Activated CD4-positive, alpha-beta T cell treated with anti-CD3 and anti-CD28 coated beads for 4 hours (primary cell): ENCODE measurements around the gene NUAK1.
"Not testable (repeated sequence)": the region's sequence is repeated elsewhere in the genome, so short reads cannot be mapped to it uniquely, and the experiment has no call there.

Source experiments
- DNase-seq, 2 donors: peaks; one replicate each; pipeline ENCODE4 v3.0.0-alpha.2; 2020

NUAK1 gene

GRCh38 chr12:106146987-106147386, 8.2 kb upstream of the NUAK1 start:
- DNase-seq = no peak

- no peak for DNase-seq
These were observed 7.0 kb upstream of the NUAK1 start for GRCh38 chr12:106145539-106146447.

GRCh38 chr12:106144847-106145246, 6.1 kb upstream of the NUAK1 start:
- DNase-seq = no peak

- no peak for DNase-seq
These were observed 4.0 kb upstream of the NUAK1 start for GRCh38 chr12:106142591-106143261.

GRCh38 chr12:106141920-106142319, 3.2 kb upstream of the NUAK1 start:
- not testable (repeated sequence) for DNase-seq

- DNase-seq = no peak
These were observed 2.7 kb upstream of the NUAK1 start for GRCh38 chr12:106141452-106141851.

- no peak for DNase-seq
These were observed 2.2 kb upstream of the NUAK1 start for GRCh38 chr12:106141003-106141402.

GRCh38 chr12:106140223-106140986, 1.7 kb upstream of the NUAK1 start:
- DNase-seq = no peak

GRCh38 chr12:106139422-106140171, 843 bp upstream of the NUAK1 start:
- DNase-seq = peak in 1 of 2 donors; percentile 13

GRCh38 chr12:106138357-106138632, 459 bp downstream of the NUAK1 start:
- DNase-seq = no peak

- no peak for DNase-seq
These were observed 1.0 kb downstream of the NUAK1 start for GRCh38 chr12:106137530-106138356.

GRCh38 chr12:106136263-106136662, 2.5 kb downstream of the NUAK1 start:
- peak; percentile 59 to 69 for DNase-seq

GRCh38 chr12:106135781-106136180, 3.0 kb downstream of the NUAK1 start:
- no peak for DNase-seq

GRCh38 chr12:106135075-106135474, 3.7 kb downstream of the NUAK1 start:
- no peak for DNase-seq

- DNase-seq = no peak
These were observed 4.3 kb downstream of the NUAK1 start for GRCh38 chr12:106134294-106134949.

GRCh38 chr12:106133136-106134087, 5.3 kb downstream of the NUAK1 start:
- no peak for DNase-seq

- no peak for DNase-seq
These were observed 6.3 kb downstream of the NUAK1 start for GRCh38 chr12:106132175-106133135.

- no peak for DNase-seq
These were observed 7.1 kb downstream of the NUAK1 start for GRCh38 chr12:106131676-106132075.
